LNCaP clone FGC (cell line): ENCODE results near the gene BPIFB6.

Source experiments
- DNase-seq: peaks from one replicate; pipeline ENCODE4 v3.0.0-alpha.2; 2011; ENCODE audit warnings: low read depth
- H3K4me3 ChIP-seq: 2 replicates; pipeline ENCODE4 v1.5.1; 2011; ENCODE audit warnings: mild to moderate bottlenecking, low read depth, low read length, control low read depth
- TF ChIP-seq, protein P1 (sequence below): IDR thresholded peaks from 2 replicates; pipeline ENCODE4 v1.5.1; 2012; ENCODE audit warnings: mild to moderate bottlenecking; ENCODE audit not compliant: control insufficient read depth, insufficient read depth; ENCODE audit errors: extremely low read depth

Gene BPIFB6

DNA sequence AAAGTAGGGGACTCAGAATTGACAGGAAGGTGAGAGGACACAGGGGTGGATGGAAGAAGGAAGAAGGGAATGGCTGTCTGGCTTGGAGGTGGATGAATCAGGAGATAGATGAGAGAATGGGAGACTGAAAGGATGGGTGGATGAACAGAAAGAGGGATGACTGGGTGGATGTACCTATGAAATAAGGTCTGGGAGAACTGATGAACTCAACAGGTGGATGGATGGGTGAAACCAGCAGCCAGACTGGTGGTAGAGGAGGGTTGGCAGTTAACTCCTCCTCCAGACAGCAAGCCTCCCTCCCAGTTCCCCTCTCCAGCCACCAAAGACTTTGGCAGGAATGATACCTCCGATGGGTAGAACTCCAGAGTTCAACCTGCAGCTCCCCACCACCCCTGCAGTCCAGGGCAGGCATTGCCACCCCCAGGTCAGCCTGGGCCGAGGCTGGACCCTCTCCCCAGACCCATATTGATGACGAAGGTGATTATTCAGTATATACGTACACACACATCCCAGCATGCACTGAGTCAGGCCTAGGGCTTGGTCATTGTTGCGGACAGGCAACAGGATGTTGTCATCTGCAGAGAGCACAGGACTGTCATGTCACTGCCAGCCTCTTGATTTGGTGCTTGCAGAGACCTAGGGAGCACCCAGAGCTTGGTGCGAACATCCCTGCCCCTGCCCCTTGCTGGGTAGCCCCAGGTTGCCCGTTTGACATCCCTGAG, 29.2 kb upstream of the BPIFB6 start:
- TF ChIP-seq, protein P1, sequence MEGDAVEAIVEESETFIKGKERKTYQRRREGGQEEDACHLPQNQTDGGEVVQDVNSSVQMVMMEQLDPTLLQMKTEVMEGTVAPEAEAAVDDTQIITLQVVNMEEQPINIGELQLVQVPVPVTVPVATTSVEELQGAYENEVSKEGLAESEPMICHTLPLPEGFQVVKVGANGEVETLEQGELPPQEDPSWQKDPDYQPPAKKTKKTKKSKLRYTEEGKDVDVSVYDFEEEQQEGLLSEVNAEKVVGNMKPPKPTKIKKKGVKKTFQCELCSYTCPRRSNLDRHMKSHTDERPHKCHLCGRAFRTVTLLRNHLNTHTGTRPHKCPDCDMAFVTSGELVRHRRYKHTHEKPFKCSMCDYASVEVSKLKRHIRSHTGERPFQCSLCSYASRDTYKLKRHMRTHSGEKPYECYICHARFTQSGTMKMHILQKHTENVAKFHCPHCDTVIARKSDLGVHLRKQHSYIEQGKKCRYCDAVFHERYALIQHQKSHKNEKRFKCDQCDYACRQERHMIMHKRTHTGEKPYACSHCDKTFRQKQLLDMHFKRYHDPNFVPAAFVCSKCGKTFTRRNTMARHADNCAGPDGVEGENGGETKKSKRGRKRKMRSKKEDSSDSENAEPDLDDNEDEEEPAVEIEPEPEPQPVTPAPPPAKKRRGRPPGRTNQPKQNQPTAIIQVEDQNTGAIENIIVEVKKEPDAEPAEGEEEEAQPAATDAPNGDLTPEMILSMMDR = no peak
- H3K4me3 ChIP-seq = no peak overlapping the region
- no peak for DNase-seq

DNA sequence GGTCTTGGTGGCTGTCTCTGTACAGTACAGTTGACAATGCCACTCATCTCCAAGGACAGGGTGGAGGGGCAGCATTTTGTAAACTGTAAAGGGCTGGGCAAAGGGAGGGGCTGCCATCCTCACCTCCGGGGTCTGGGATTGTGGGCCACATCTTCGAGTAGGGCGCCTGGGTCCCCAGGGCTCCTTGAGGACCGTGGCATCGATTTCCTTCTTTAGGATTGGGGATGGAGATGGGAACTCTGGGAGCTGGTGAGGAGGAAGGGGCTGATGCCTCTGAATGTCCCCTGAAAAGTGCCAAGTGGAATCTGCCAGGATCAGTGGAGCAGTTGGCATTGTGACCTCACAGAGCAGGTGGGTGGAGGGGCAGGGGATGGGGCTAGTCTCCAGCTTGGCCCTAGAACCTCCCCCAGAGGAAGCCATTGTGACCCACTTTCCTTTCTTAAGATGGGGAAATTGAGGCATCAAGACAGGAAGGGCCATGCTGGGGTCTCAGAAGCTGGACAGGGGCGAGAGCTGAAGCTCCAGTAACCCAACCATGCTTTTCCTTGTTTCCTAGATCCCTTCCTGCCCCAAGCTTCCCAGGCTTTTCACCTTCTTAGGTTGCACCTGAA, 27.2 kb upstream of the BPIFB6 start, which contains the start of gene SUN5:
Gene SUN5, minus strand, starts transcription at position 293 of the 611 bp plus-strand sequence. Its CDS starts 93 bp downstream, at position 200.
- TF ChIP-seq, protein P1 = no peak
- no peak for DNase-seq

DNA sequence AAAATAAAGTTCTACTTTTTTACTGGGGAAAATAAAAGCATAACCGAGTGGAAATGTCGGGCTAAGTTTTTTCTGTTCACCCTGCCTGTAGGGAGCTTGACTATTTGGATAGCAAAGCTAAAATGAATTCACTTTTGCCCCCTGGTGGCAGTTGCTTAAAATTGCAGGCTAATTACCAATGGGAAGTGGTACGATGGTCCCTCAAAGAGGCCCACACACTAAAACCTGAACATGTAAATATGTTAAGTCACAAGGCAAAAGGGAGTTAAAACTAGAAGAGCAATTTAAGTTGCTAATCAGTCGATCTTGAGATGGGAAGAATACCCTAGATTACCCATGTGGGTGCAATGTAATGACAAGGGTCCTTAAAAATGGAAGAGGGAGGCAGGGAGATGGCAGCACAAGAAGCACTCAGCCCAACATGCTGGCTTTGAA, 26.3 kb upstream of the BPIFB6 start:
- TF ChIP-seq, protein P1 = peak; percentile 29; the same call in 1 of the 2 replicates
- DNase-seq = no peak

More for the DNA sequence above, 27.2 kb upstream of the BPIFB6 start, which contains the start of gene SUN5:
- H3K4me3 ChIP-seq = no peak within 1 kb of the TSS

DNA sequence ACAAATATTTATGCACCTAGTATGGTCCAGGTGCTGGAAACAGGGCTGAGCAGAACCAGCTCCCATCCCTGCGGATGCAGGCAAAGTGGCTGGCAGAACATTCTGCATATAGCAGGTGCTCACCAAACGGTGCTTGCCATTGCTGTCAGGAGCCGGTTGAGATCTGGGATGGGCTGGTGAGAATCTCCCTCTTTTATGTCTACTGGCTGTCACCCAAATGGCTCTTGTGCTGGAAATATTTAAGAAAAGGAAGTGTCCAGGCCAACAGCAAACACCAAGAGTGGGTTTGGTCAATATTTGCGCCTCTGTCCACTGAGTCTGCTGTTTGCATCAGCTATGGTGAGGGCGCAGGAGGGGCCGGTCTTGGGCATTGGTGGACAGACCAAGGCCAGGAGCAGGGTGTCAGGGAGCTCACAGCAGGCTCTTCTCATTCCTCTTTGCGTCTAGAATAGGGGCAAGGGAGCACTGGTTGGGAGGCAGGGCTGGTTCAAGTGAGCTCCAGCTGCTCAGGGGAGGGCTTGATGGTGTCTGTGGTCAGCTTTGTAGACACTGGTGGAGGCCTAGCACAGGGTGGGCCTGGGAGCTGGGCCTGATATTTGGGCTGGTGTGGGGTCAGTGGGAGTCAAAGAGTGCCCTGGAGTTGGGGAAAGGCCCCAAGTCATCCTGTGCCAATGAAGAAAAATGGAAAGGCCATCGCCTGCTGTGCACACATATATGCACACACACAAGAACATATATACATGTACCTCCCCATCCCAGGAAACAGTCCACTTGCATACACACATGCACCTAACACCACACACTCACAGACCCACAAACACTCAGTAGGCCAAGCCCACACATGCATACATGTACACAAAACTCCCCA, 25.3 kb upstream of the BPIFB6 start:
- no peak for DNase-seq
- no peak overlapping the region for H3K4me3 ChIP-seq
- TF ChIP-seq, protein P1 = no peak

More for the DNA sequence above, 26.3 kb upstream of the BPIFB6 start:
- no peak overlapping the region for H3K4me3 ChIP-seq

DNA sequence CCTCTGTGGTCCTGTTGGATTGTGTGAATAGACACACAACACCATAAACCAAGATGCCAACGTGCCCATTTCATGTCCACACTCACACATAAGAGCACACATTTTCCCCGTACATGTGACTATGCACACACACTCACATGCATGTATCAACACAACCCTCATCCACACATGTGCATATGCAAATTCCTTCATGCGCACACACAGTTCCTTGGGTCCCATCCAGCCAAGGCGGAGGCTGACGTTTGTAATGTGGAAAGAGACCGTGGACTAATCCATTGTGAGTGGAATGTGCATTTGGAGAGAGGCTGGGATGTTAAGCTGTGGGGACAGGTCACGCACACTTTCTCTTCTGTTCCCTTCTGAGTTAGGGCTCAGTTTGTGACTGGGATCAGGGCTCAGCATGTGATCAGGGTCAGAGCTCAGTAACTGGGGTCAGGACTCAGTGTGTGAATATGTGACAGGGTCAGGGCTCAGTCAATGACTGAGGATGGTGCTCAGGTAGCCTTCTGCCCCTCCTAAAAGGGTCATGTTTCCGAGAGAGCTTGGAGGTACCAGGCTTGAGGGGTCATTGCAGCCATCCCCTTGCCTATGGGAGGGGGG, 24.6 kb upstream of the BPIFB6 start:
- no peak overlapping the region for H3K4me3 ChIP-seq
- DNase-seq = no peak
- TF ChIP-seq, protein P1 = no peak
